IPS-NIHi11 (cell line): ENCODE data around the gene SLC25A25.
"Not testable (repeated sequence)": the region's sequence is repeated elsewhere in the genome, so short reads cannot be mapped to it uniquely, and the experiment has no call there.

ENCODE experiments used
- DNase-seq: peaks from one replicate; pipeline ENCODE4 v3.0.0; 2012; ENCODE audit warnings: mixed read lengths, low spot score

SLC25A25 gene

DNA sequence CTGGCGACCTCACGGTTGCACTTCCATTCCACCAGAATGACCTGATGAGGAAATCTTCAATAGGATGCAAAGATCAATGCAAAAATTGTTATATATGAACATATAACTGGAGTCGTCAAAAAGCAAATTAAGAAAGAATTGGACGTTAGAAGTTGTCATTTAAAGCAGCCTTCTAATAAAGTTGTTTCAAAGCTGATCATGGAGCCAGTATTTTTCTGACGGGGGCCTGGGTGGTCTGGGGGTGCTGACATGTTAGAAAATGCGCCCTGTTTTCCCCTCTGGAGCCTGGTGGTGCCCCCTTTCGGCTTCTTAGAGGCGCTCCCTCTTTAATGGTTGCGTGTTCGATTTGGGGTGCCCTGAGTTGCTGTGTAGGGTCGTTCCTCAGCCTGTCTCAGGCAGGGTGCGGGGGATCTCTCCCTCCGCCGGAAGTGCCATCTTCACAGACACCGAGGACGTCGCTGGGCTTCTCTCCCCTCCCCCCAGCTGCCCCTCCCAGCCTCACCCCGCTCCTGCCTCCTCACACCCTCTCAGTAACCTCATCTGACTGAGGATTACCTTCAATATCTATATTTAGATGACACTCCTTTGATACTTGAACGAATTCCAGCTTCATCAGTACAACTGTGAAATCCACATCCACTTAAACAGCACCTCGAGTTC lies 41.1 kb downstream of the SLC25A25 start:
- no peak for DNase-seq

DNA sequence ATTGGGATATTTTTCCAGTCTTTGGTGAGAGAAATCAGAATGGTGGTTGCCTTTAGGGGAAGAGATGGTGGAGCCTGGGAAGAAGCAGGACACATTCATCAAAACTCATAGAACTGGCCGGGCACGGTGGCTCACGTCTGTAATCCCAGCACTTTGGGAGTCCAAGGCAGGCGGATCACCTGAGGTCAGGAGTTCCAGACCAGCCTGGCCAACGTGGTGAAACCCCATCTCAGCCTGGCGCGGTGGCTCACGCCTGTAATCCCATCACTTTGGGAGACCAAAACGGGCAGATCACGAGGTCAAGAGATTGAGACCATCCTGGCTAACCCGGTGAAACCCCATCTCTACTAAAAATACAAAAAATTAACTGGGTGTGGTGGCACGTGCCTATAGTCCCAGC lies 43.7 kb downstream of the SLC25A25 start:
- not testable (repeated sequence) for DNase-seq

DNA sequence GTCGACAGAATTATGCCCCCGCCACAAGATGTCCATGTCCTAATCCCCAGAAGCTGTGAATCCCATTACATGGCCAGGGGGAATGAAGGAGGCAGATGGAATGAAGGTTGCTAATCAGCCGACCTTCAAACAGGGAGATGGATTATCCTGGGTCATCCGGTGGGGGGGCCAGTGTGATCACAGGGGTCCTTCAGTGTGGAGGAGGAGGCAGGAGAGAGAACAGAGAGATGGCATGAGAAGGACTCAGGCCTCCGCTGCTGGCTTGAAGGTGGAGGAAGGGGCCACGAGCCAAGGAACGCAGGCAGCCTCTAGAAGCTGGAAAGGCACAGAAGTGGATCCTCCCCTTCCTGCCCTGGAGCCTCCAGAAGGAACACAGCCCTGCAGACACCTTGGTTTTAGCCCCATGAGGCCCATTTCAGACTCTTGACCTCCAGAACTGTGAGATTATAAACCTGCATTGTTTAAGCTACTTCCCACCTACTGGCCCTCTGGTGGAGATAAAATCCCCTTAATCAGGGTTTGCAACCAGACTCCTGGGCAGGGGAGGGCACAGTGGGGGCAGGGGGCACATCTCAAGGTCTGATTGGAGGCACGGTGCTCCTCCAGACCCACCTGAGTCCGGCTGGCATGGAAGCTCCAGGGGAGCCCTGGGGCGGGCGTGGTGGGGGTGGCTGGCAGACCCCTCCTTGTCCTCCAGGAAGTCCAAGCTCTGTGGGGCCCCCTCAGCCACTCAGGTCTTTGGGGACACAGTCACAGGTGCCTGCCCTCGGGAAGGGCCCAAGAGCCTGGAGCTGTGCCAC lies 45.7 kb downstream of the SLC25A25 start:
- DNase-seq, result no peak

GRCh38 chr9:128114326-128115186 lies 46.5 kb downstream of the SLC25A25 start:
- no peak for DNase-seq

DNA sequence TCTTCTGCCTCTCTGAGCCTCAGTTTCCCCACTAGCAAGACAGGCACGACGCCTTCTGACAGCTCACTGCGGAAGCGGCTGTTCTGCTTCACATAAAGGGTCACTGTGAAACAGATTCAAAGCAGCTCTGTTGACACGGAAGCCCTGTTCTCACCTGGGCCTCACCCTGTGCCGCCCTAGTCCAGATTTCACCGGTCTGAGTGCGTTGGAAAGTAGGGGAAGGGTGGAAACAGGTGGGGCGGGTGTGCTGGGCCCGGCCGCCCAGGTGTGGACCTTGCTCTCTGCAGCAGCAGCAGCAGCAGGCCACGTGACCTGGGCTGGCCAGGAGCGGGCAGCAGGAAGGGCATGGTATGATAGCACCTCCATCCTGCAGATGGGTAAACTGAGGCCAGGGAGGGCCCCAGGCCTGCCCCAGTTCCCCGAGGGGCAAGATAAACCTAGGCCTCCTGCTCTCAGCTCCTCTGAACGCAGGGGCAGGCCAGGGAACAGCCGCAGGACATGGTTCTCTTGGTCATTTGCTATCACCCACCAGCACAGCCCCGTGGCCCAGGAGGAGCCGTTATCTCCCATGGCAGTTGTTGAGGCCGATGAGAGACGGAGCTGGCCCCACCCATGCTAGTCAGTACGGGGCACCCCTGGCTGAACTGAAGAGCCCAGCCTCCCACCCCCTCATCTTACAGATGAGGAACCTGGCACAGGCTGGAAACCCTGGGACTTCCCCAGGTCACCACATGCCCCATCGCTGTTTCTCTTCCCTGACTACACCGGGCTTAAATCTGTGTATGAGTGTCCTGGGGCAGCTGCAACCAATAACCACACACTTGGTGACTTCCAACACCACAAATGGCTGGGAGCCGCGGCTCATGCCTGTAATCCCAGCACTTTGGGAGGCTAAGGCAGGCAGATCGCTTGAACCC lies 47.4 kb downstream of the SLC25A25 start:
- DNase-seq, result no peak

DNA sequence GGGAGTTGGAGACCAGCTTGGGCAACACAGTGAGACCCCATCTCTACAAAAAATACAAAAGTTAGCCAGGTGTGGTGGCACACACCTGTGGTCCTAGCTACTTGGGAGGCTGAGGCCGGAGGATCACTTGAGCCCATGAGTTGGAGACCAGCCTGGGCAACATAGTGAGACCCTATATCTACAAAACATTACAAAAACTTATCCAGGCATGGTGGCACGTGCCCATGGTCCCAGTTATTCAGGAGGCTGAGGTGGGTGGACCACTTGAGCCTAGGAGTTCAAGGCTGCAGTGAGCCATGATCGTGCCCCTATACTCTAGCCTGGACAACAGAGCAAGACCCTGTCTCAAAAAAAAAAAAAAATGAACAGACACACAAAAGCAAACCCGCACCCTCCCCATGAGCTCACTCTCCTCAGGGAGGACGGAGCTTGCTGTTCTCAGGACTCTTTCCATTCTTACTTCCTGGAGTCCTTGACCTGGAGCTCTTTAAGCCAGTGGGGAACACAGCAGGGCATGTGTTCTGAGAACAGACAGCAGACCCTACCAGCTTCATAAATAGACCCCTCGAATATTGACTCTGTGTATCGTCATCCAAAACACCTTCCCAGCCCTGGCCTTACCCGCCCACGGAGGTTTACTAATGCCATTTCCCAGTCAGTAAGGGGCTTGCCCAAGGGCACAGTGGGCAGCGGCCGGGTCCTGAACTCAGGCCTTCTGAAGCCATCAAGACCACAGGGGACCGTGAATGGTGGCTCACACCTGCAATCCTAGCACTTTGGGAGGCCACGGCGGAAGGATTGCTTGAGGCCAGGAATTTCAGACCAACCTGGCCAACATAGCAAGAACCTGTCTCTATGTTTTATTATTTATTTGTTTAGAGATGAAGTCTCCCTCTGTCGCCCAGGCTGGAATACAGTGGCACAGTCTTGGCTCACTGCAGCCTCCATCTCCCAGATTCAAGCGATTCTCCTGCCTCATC lies 48.4 kb downstream of the SLC25A25 start:
- no peak for DNase-seq

DNA sequence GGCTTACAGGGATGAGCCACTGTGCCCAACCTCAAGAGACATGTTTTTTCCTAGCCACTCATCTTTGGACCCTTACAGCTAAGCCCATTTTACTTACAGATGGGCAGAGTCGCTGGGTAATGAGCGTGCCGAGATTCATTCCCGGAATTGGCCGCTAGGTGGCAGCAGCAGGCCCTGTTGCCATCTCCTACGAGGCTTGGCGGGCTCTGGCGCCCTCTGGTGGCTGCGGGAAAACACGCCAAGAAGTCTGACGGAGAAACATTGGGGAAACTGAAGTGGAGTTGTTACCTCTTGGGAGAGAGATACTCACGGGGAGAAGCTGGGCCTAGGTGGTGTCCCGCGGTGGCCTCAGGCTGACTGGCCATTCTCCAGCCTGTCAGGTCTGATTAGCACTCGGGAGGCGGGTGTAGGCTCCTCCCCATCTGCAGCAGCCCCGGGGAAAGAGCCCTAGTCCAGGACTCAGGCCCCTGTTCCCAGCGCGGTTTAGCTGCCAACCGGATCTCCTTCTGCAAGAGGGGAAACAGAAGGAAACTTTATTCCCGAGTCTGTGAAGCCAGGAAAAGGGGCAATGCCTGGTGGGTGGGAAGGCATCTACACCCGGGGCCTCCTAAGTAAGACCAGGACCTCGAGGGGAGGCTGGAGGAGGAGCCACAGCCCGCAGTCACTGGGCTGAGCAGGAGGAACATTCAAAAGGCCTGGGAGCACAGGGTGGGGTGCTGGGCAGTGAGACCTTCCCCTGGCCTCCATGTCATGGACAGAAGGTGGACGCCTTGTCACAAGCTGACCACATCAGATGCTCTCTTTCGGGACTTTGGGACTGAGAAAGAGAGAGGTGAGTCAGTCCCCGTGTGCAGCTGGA lies 49.8 kb downstream of the SLC25A25 start:
- DNase-seq, result peak; percentile 93

GRCh38 chr9:128118472-128118857 lies 50.4 kb downstream of the SLC25A25 start:
- no peak for DNase-seq

DNA sequence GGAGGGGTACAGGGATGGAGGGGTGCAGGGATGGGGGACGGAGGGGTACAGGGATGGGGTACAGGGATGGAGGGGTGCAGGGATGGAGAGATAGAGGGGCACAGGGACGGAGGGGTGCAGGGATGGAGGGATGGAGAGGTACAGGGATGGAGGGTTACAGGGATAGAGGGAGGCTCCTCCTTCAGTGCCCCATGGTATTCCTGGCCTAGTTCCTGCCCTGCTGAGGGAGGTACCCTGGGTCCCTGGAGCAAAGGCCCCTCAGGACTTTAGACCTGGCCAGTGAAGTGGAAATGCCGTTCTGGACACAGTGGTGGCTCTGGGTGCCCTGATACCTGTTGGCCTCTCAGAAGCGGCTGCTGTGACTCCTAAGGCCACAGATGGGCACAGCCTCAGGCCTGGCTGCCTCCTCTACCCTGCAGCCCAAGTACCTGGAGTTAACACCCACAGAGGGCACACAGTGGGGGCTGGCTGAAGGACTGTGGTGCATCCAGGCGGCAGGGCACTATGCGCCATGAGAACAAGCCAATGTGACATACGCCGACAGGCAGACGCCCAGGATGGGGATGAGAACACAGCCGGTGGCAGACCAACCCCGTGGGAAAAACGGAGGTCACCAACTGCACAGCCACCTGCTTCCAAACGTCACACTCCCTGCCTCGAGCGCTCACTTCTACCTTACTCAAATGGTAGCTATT lies 51.1 kb downstream of the SLC25A25 start:
- DNase-seq, result no peak

DNA sequence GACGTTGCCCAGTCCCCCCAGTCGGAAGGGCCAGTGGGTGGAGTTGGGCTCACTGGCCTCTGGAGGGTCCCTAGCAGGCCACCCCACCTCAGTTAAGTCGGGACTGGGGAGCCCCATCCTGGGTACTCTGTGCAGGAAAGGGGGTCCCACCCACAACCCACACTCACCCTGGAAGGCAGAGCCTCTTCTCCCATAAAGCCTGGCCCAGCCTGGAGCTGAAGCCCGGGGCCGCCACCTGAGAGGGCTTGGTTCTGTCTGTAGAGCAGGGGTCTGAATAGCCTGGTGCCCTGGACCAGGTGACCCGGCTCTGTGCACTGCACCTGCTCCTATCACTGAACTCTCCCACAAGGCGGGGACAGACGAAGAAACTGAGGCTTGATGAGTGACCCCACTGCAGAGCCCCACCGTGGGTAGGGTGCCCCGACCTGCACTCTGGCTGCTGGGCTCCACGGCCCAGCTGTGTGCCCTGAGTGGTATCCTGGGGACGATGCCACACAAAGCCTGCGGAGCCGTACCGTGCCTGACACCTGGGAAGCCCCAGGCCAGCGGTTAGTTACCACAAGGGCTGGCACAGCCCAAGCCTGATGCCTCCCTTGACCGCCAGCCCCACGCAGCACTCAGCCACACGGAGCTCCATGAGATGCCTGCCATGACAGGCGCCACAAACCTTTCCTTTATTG lies 52.2 kb downstream of the SLC25A25 start:
- no peak for DNase-seq

GRCh38 chr9:128120741-128121465 lies 52.9 kb downstream of the SLC25A25 start:
- no peak for DNase-seq

GRCh38 chr9:128121466-128121810 lies 53.4 kb downstream of the SLC25A25 start:
- no peak for DNase-seq

- DNase-seq, result no peak
These were observed 54.1 kb downstream of the SLC25A25 start for GRCh38 chr9:128121924-128122808.

GRCh38 chr9:128122809-128123175 lies 54.8 kb downstream of the SLC25A25 start:
- DNase-seq, result no peak

DNA sequence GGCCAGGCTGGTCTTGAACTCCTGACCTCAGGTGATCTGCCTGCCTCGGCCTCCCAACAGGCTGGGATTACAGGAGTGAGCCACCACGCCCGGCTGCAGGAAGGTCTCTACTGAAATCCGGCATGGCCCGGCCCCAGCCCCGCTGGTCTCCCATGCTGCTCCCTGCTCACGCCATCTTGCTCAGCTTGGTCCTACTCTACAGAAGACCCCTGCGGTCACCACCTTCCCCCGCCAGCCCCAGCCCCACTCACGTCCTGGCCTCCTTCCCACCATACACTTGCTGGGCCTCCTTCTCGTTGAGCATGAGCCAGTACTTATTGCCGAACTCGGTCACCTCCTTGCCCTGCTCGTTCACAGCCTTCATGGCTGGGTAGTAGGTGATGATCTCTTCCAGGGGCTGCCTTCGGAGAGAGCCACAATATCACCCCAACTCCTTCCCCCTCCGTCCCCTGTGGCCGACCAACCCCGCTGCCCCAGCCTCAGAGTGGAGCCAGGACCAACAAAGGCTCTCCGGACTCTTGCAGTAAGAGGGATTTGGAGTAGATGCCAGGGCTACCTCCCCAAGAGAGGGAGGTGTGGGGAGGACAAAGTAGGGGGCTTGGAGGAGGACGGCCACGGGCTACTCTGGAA lies 55.5 kb downstream of the SLC25A25 start:
- DNase-seq, result no peak

DNA sequence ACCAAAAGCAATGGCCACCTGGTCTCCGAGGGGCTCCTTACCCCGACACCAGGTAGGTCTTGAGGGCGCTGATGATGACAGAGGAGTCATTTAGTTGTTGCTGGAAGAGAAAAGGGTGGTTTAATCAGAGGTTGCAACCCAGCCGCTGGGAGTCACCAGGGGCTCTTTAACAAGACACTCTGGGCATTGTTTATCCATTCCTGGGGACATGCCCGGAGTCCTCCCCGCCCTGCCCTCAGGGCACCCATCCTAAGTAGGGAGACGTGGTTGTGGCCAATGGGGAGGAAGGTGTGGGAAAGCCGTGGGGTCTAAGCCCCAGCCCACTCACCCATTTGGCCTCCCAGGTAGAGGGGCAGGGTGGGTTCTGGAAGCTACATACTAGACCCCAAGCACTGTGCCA lies 56.4 kb downstream of the SLC25A25 start:
- no peak for DNase-seq
